AG04449 (cell line): ENCODE measurements around the gene FANCE.

Source experiments
- CTCF ChIA-PET: fragments of 350-600 bp; formaldehyde crosslinking; extraction: SDS; loops from one replicate; lab custom pipeline; 2021; ENCODE audit warnings: antibody characterized with exemption; lab: Yijun Ruan, JAX
- POLR2A ChIA-PET: fragments of 400-600, 350-600 bp; formaldehyde crosslinking; extraction: SDS; loops from one replicate; lab custom pipeline; 2020; ENCODE audit warnings: antibody characterized with exemption, inconsistent platforms; lab: Yijun Ruan, JAX
- DNase-seq: peaks from one replicate; pipeline ENCODE4 v3.0.0-alpha.2; 2010; ENCODE audit warnings: low read depth, low spot score
- H3K4me3 ChIP-seq: 2 replicates; pipeline ENCODE4 v1.5.1; 2011; ENCODE audit warnings: low read depth, mild to moderate bottlenecking, control low read depth, low read length
- TF ChIP-seq, protein P1 (sequence below): IDR thresholded peaks from one replicate; pipeline ENCODE4 v1.5.1; 2011; ENCODE audit warnings: mild to moderate bottlenecking, moderate library complexity, low read length, control low read depth, inconsistent platforms; ENCODE audit not compliant: insufficient read depth; ENCODE audit errors: missing control alignments

FANCE gene

DNA sequence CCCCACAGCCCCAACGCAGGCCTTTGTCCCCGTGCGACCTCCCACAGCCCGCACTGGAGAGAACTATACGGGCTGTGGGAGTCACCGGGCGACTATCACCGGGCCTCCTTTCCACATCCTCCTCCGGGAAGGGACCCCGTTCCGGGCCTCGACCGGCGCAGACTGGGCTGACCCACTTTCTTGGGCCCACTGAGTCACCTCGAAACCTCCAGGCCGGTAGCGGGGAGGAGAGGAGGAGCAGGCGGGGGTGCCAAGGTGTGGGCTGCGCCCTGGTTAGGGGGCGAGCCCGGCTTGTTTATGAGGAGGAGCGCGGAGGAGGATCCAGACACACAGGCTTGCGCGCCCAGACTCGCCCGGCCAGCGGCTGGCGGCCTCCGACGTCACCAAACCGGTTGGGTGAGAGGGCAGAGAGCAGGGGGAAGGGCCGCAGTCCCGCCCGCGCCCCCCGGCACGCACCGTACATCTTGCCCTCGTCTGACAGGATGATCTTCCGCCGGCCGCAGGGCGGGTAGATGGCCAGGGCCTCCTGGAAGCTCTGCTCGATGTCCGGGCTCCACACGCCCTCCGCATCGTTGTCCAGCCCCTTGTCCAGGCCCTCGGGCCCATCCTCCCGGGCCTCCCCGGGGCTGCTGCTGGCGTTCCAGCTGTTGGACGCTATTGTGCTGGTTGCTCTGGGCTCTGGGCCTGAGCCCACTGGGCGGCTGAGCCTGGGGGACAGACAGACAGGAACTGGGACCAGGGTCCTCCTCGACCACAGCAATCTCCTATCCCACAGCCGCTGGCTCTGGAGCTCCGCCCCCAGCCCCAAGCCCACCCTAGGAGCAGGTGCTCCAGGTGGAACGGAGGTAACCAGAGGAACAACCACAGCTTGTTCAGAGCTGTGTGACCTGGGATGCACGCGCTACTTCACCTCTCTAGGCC, 34.1 kb downstream of the FANCE start:
- POLR2A ChIA-PET = interaction anchor here (1.8 kb wide), 1 partner anchor 13 kb away, joined by 6 read pairs; no protein-coding TSS in a partner anchor
- H3K4me3 ChIP-seq = no peak overlapping the region
- CTCF ChIA-PET = interaction anchor here (0.7 to 1.2 kb wide), 5 partner anchors 11 to 251 kb away, joined by 3 to 6 read pairs (median 4); partner anchors contain the start of gene RPL10A
- no peak for DNase-seq
- TF ChIP-seq, protein P1, sequence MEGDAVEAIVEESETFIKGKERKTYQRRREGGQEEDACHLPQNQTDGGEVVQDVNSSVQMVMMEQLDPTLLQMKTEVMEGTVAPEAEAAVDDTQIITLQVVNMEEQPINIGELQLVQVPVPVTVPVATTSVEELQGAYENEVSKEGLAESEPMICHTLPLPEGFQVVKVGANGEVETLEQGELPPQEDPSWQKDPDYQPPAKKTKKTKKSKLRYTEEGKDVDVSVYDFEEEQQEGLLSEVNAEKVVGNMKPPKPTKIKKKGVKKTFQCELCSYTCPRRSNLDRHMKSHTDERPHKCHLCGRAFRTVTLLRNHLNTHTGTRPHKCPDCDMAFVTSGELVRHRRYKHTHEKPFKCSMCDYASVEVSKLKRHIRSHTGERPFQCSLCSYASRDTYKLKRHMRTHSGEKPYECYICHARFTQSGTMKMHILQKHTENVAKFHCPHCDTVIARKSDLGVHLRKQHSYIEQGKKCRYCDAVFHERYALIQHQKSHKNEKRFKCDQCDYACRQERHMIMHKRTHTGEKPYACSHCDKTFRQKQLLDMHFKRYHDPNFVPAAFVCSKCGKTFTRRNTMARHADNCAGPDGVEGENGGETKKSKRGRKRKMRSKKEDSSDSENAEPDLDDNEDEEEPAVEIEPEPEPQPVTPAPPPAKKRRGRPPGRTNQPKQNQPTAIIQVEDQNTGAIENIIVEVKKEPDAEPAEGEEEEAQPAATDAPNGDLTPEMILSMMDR = no peak

DNA sequence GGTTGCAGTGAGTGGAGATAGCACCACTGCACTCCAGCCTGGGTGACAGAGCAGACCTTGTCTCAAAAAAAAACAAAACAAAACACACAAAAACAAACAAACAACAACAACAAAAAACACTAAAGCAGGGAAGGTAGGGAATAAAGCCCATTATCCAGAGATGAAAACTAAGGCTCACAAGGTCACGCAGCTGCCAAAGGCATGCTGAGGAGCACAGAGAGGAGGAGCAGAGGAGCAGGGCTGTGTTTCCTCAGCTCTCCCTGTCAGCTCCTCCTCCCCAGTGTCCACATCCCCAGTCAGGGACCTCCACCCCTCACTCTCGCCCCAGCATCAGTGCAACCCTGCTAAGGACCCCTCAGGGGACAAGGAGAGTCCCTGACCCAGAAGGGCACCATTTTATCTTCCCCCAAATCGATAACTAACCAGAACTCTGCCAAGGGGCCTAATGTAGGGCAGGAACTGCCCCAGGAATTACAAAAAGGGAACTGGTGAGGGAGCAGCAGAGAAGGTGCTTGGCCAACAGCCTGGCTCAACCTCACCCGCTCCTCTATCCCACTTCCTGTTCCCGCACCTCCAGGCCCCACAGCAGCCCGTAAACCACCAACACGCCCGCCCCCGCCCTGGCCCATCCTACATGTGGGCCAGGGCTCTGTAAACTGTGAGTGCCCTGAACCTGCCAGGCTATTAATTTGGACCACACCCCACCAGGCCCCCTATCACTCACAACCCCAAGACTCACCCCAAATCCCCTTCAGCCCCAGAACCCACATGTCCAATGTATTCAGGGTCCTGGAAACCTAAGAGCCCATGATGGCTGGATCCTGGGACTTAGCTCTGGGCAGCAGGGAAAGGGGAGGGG, 35.7 kb downstream of the FANCE start:
- H3K4me3 ChIP-seq = no peak overlapping the region
- TF ChIP-seq, protein P1 = no peak
- POLR2A ChIA-PET = interaction anchor here (0.5 to 2.4 kb wide), 4 partner anchors 10 to 1072 kb away, joined by 5 to 11 read pairs (median 6); no protein-coding TSS in a partner anchor
- DNase-seq = no peak
- CTCF ChIA-PET = interaction anchor here (1.1 kb wide), 1 partner anchor 8 kb away, joined by 3 read pairs; no protein-coding TSS in a partner anchor

DNA sequence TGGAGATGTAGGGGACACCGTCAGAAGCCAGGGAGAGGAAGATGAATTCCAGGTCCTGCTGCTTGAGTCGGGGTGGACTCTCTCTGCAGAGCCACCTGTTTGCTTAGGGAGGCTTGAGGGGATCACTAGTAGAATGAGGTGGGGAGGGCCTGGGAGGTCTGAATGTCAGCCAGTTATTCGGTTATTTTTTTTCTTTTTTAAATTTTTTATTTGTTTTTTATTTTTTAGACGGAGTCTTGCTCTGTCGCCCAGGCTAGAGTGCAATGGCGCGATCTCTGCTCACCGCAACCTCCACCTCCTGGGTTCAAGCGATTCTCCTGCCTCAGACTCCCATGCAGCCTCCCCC, 36.4 kb downstream of the FANCE start:
- ChIA-PET CTCF (interaction anchor here (1.1 kb wide), 1 partner anchor 8 kb away, joined by 3 read pairs; no protein-coding TSS in a partner anchor), POLR2A (interaction anchor here (1.2 to 2.4 kb wide), 2 partner anchors 9 to 17 kb away, joined by 6 to 11 read pairs; no protein-coding TSS in a partner anchor)
- H3K4me3 ChIP-seq = no peak overlapping the region
- no peak for DNase-seq
- TF ChIP-seq, protein P1 = no peak

DNA sequence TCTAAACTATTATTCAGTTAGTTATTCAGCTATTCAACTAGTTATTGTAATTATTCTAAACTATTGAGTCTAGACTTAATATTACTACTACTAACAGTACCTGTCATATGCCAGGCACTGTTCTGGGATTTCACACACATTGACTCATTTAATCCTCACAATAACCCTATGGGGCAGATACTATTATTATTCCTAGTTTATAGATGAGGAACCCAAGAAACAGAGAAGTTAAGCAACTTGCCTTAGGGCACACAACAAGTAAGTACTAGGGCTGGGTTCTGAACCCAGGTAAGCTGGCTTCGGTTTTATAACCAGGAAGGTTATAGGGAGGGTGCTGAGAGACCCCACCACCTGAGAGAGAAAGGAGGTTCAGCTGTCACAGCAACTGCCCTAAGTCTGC, 36.9 kb downstream of the FANCE start:
- CTCF ChIA-PET = interaction anchor here (0.8 to 1.3 kb wide), 3 partner anchors 9 to 248 kb away, joined by 3 to 4 read pairs (median 3); partner anchors contain the start of gene ARMC12
- TF ChIP-seq, protein P1 = no peak
- no peak for DNase-seq
- POLR2A ChIA-PET = interaction anchor here (1.2 to 2.4 kb wide), 2 partner anchors 9 to 18 kb away, joined by 6 to 11 read pairs; no protein-coding TSS in a partner anchor
- H3K4me3 ChIP-seq = no peak overlapping the region

DNA sequence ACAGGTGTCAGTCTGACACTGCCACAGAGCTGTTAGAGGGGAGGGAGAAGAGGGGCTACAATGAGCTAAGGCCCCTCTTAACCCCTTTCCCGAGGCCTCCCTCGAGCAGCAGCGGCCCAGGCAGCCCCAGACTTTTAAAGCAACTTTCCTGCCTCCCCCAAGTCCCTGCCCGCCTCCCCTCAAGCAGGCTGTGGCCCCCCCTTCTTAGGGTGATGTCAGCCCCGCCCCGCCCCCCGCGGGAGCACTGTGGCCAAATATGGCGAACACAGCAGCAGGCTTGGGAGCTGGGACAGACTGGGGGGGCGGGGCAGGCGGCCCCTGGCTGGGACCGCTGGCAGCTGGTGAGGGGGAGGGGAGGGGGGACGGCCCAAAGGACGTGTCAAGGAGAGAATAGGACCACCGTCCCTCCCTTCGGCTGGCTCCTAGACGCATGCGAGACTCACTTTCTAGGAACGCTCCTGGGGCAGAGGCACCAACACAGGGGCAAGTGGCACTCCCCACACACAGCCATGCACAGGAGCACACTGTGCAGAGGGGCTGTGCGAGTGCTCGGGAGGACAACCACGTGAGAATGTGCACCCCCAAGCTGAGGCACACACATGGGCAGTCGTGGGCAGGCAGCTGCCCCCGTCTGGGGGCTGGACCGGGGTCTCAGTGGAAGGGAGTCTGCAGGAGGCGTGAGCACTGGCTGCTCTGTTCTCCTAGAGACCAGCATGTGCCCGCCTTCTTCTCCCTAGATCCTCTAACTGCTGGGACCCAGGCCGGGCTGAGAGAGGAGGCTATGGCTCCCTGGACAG, 38.1 kb downstream of the FANCE start:
- TF ChIP-seq, protein P1 = no peak
- ChIA-PET POLR2A (interaction anchor here (0.7 to 2.4 kb wide), 3 partner anchors 13 to 19 kb away, joined by 3 to 11 read pairs (median 3); no protein-coding TSS in a partner anchor), CTCF (interaction anchor here (0.8 to 1.5 kb wide), 4 partner anchors 10 to 247 kb away, joined by 3 to 4 read pairs (median 3); partner anchors contain the start of gene ARMC12)
- H3K4me3 ChIP-seq = peak overlapping the region; percentile 36
- DNase-seq = no peak
